GM23338 (cell line): ENCODE data around the gene CAMTA1. TPM values are rescaled to one million over a fixed set of nuclear protein-coding genes. Genes with fewer than 3 reads are reported as not detected.

Experiments used
- ATAC-seq: fragments of 200-7000 bp; cut with Tn5 transposase; 3 replicates; pipeline ENCODE4 v1.9.1; 2020
- DNase-seq: peaks from one replicate; pipeline ENCODE4 v3.0.0-alpha.2; 2015; ENCODE audit warnings: low spot score
- H2AFZ ChIP-seq: fragments of 200-600 bp; sonication (generic); 2 replicates; pipeline ENCODE4 v1.8.0; 2016; ENCODE audit warnings: antibody characterized with exemption, mild to moderate bottlenecking, moderate library complexity
- H3F3A ChIP-seq: fragments of 200-600 bp; sonication (generic); replicated peaks from 2 replicates; pipeline ENCODE4 v1.8.0; 2017; ENCODE audit warnings: antibody characterized with exemption, mixed run types, low read depth
- H3K27ac ChIP-seq: fragments of 200-600 bp; sonication (generic); 2 replicates; pipeline ENCODE4 v1.6.1; 2016; ENCODE audit warnings: low read depth
- H3K27me3 ChIP-seq: fragments of 200-600 bp; sonication (generic); 2 replicates; pipeline ENCODE4 v1.8.0; 2016; ENCODE audit warnings: mild to moderate bottlenecking, mixed run types, moderate library complexity; ENCODE audit not compliant: insufficient read depth
- H3K36me3 ChIP-seq: fragments of 200-600 bp; sonication (generic); 2 replicates; pipeline ENCODE4 v1.8.0; 2016; ENCODE audit warnings: mild to moderate bottlenecking; ENCODE audit not compliant: insufficient read depth
- H3K4me1 ChIP-seq: fragments of 200-600 bp; sonication (generic); 2 replicates; pipeline ENCODE4 v1.8.0; 2016; ENCODE audit warnings: mild to moderate bottlenecking, moderate library complexity; ENCODE audit not compliant: insufficient read depth
- H3K4me2 ChIP-seq: fragments of 200-600 bp; sonication (generic); 2 replicates; pipeline ENCODE4 v1.7.1; 2017; ENCODE audit warnings: mixed run types
- H3K4me3 ChIP-seq: fragments of 200-600 bp; sonication (generic); 2 replicates; pipeline ENCODE4 v1.6.1; 2016; ENCODE audit warnings: mixed run types
- H3K79me2 ChIP-seq: fragments of 200-600 bp; sonication (generic); replicated peaks from 2 replicates; pipeline ENCODE4 v1.8.0; 2017; ENCODE audit warnings: mild to moderate bottlenecking; ENCODE audit not compliant: insufficient read depth
- H3K9me2 ChIP-seq: fragments of 200-600 bp; sonication (generic); 2 replicates; pipeline ENCODE4 v1.8.0; 2017; ENCODE audit not compliant: insufficient read depth
- H4K20me1 ChIP-seq: fragments of 200-600 bp; sonication (generic); replicated peaks from 2 replicates; pipeline ENCODE4 v1.8.0; 2017; ENCODE audit warnings: mild to moderate bottlenecking; ENCODE audit not compliant: insufficient read depth
- H3K27ac Mint-ChIP-seq: 2 replicates; pipeline ENCODE4 v1.8.0; 2020; ENCODE audit warnings: inconsistent platforms, mild to moderate bottlenecking, moderate library complexity, mixed read lengths
- H3K27me3 Mint-ChIP-seq: 3 replicates; pipeline ENCODE4 v1.8.0; 2022; ENCODE audit warnings: low read depth, mild to moderate bottlenecking, moderate library complexity, mixed read lengths, inconsistent platforms; ENCODE audit not compliant: insufficient read depth, poor library complexity
- H3K36me3 Mint-ChIP-seq: 3 replicates; pipeline ENCODE4 v1.8.0; 2021; ENCODE audit warnings: low read depth, mild to moderate bottlenecking, inconsistent platforms, moderate library complexity, mixed read lengths
- H3K4me1 Mint-ChIP-seq: 3 replicates; pipeline ENCODE4 v1.8.0; 2020; ENCODE audit warnings: mild to moderate bottlenecking, inconsistent platforms, mixed read lengths
- H3K4me3 Mint-ChIP-seq: 3 replicates; pipeline ENCODE4 v1.8.0; 2021; ENCODE audit warnings: moderate library complexity, mild to moderate bottlenecking, inconsistent platforms, mixed read lengths
- H3K9me3 Mint-ChIP-seq: 3 replicates; pipeline ENCODE4 v1.8.0; 2020; ENCODE audit warnings: moderate library complexity, mild to moderate bottlenecking, inconsistent platforms, mixed read lengths
- CREB1 ChIP-seq: fragments of 250-450 bp; sonication (Bioruptor Pico); IDR thresholded peaks from 2 replicates; pipeline ENCODE4 v1.5.0; 2020; ENCODE audit warnings: low read depth, mild to moderate bottlenecking, moderate library complexity
- EZH2 ChIP-seq: fragments of 200-600 bp; sonication (generic); IDR thresholded peaks from one replicate; pipeline ENCODE4 v1.8.0; 2017; ENCODE audit warnings: antibody characterized with exemption, mild to moderate bottlenecking, low read depth; ENCODE audit not compliant: unreplicated experiment
- EZH2phosphoT487 ChIP-seq: fragments of 200-600 bp; sonication (generic); IDR thresholded peaks from one replicate; pipeline ENCODE4 v1.8.1; 2018; ENCODE audit warnings: antibody characterized with exemption; ENCODE audit not compliant: unreplicated experiment
- JUNB ChIP-seq: IDR thresholded peaks from one replicate; pipeline ENCODE4 v1.6.1; 2016; ENCODE audit warnings: antibody characterized with exemption; ENCODE audit not compliant: unreplicated experiment
- NANOG ChIP-seq: IDR thresholded peaks from 2 replicates; pipeline ENCODE4 v1.6.1; 2016; ENCODE audit warnings: antibody characterized with exemption, borderline replicate concordance
- POLR2AphosphoS5 ChIP-seq: IDR thresholded peaks from 2 replicates; pipeline ENCODE4 v1.6.1; 2016; ENCODE audit warnings: antibody characterized with exemption, low read depth
- STAT1 ChIP-seq: IDR thresholded peaks from one replicate; pipeline ENCODE4 v1.6.1; 2016; ENCODE audit warnings: antibody characterized with exemption; ENCODE audit not compliant: unreplicated experiment
- ZNF114 ChIP-seq: fragments of 250-450 bp; sonication (Bioruptor Pico); IDR thresholded peaks from 2 replicates; pipeline ENCODE4 v1.5.0; 2020; ENCODE audit warnings: mild to moderate bottlenecking, moderate library complexity
- ZNF331 ChIP-seq: fragments of 250-450 bp; sonication (Bioruptor Pico); IDR thresholded peaks from 2 replicates; pipeline ENCODE4 v1.5.0; 2020; ENCODE audit warnings: low read depth, mild to moderate bottlenecking, moderate library complexity
- polyA plus RNA-seq: library from polyadenylated mRNA; unstranded; fragments of >200 nt; fragmentation: Nextera tagmentation; extraction: Ambion mirVana; gene quantifications from 2 replicates; pipeline ENCODE4 v1.2.1, GENCODE V29; 2016
- total RNA-seq: library from RNA; depleted of rRNA; stranded (reverse); fragments of >200 nt; shearing (Covaris generic); gene quantifications from 2 replicates; pipeline ENCODE4 v1.2.3, GENCODE V29; 2014
- TF ChIP-seq, protein P1 (sequence below), 2 experiments: fragments of 200-600 bp in 1 of 2; sonication (generic) in 1 of 2; conservative IDR thresholded peaks; 2 replicates each; pipeline versions ENCODE4 v1.5.1 to v1.6.1; 2016 to 2017; ENCODE audit warnings: antibody characterized with exemption in 2 of 2, low read depth in 2 of 2, mild to moderate bottlenecking in 2 of 2, moderate library complexity in 1 of 2
- TF ChIP-seq, protein P2 (sequence below): IDR thresholded peaks from 2 replicates; pipeline ENCODE4 v1.6.1; 2016; ENCODE audit warnings: antibody characterized with exemption
- TF ChIP-seq, protein P3 (sequence below): IDR thresholded peaks from one replicate; pipeline ENCODE4 v1.6.1; 2018; ENCODE audit warnings: antibody characterized with exemption; ENCODE audit not compliant: unreplicated experiment
- TF ChIP-seq, protein P4 (sequence below): fragments of 250-450 bp; sonication (Bioruptor Pico); IDR thresholded peaks from 2 replicates; pipeline ENCODE4 v1.5.0; 2020; ENCODE audit warnings: mild to moderate bottlenecking, moderate library complexity

The CAMTA1 gene
- total and polyA plus RNA-seq, 2 experiments from 2014 or later: 115 to 519 TPM

DNA sequence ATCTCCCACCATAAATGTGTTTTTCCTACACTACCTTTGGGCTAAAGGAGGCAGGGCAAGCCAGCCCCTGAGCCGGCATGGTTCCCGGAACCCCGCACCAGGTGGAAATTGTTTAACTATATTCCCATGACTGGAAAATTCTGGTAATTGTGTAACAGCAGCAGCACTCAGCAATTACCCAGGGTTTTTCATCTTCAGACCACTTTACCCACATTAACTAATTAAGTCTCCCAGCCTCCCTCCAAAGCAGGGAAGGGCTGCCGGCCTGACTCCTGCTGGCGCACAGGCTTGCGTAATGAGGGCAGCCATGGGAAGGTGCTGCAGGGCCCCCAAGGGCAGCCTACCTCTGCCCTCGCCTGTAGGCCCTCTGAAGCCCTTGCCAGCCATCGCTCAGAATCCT is 845.1 kb downstream of the CAMTA1 start:
- H3K4me1 ChIP-seq: no peaks in the 10 kb centered on the region
- no peaks in the 10 kb centered on the region for H3K36me3 ChIP-seq
- H3K4me3 ChIP-seq: no peak overlapping the region
- Mint-ChIP-seq H3K36me3 (no peaks in the 10 kb centered on the region), H3K4me1 (peaks cover 8% of the 10 kb centered on the region), H3K27ac (no peak overlapping the region), H3K4me3 (no peak overlapping the region), H3K27me3 (peaks cover 13% of the 10 kb centered on the region), H3K9me3 (no peaks in the 10 kb centered on the region)
- H4K20me1 ChIP-seq: no peaks in the 10 kb centered on the region
- H3K27ac ChIP-seq: no peak overlapping the region
- TF ChIP-seq EZH2: no peak
- TF ChIP-seq, protein P1, sequence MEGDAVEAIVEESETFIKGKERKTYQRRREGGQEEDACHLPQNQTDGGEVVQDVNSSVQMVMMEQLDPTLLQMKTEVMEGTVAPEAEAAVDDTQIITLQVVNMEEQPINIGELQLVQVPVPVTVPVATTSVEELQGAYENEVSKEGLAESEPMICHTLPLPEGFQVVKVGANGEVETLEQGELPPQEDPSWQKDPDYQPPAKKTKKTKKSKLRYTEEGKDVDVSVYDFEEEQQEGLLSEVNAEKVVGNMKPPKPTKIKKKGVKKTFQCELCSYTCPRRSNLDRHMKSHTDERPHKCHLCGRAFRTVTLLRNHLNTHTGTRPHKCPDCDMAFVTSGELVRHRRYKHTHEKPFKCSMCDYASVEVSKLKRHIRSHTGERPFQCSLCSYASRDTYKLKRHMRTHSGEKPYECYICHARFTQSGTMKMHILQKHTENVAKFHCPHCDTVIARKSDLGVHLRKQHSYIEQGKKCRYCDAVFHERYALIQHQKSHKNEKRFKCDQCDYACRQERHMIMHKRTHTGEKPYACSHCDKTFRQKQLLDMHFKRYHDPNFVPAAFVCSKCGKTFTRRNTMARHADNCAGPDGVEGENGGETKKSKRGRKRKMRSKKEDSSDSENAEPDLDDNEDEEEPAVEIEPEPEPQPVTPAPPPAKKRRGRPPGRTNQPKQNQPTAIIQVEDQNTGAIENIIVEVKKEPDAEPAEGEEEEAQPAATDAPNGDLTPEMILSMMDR (conservative IDR thresholded peaks at IDR 0.05; ENCODE audit: low read depth in 2 of 2): no peak
- TF ChIP-seq ZNF331 (CRISPR knock-in tag): no peak
- no peak for TF ChIP-seq POLR2AphosphoS5
- TF ChIP-seq CREB1: no peak
- TF ChIP-seq JUNB: no peak
- TF ChIP-seq, protein P2, sequence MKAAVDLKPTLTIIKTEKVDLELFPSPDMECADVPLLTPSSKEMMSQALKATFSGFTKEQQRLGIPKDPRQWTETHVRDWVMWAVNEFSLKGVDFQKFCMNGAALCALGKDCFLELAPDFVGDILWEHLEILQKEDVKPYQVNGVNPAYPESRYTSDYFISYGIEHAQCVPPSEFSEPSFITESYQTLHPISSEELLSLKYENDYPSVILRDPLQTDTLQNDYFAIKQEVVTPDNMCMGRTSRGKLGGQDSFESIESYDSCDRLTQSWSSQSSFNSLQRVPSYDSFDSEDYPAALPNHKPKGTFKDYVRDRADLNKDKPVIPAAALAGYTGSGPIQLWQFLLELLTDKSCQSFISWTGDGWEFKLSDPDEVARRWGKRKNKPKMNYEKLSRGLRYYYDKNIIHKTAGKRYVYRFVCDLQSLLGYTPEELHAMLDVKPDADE: no peak
- TF ChIP-seq, protein P3, sequence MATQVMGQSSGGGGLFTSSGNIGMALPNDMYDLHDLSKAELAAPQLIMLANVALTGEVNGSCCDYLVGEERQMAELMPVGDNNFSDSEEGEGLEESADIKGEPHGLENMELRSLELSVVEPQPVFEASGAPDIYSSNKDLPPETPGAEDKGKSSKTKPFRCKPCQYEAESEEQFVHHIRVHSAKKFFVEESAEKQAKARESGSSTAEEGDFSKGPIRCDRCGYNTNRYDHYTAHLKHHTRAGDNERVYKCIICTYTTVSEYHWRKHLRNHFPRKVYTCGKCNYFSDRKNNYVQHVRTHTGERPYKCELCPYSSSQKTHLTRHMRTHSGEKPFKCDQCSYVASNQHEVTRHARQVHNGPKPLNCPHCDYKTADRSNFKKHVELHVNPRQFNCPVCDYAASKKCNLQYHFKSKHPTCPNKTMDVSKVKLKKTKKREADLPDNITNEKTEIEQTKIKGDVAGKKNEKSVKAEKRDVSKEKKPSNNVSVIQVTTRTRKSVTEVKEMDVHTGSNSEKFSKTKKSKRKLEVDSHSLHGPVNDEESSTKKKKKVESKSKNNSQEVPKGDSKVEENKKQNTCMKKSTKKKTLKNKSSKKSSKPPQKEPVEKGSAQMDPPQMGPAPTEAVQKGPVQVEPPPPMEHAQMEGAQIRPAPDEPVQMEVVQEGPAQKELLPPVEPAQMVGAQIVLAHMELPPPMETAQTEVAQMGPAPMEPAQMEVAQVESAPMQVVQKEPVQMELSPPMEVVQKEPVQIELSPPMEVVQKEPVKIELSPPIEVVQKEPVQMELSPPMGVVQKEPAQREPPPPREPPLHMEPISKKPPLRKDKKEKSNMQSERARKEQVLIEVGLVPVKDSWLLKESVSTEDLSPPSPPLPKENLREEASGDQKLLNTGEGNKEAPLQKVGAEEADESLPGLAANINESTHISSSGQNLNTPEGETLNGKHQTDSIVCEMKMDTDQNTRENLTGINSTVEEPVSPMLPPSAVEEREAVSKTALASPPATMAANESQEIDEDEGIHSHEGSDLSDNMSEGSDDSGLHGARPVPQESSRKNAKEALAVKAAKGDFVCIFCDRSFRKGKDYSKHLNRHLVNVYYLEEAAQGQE: no peak
- no peak for TF ChIP-seq NANOG
- no peak for TF ChIP-seq ZNF114
- no peak for TF ChIP-seq STAT1
- TF ChIP-seq EZH2phosphoT487: no peak
- TF ChIP-seq, protein P4, sequence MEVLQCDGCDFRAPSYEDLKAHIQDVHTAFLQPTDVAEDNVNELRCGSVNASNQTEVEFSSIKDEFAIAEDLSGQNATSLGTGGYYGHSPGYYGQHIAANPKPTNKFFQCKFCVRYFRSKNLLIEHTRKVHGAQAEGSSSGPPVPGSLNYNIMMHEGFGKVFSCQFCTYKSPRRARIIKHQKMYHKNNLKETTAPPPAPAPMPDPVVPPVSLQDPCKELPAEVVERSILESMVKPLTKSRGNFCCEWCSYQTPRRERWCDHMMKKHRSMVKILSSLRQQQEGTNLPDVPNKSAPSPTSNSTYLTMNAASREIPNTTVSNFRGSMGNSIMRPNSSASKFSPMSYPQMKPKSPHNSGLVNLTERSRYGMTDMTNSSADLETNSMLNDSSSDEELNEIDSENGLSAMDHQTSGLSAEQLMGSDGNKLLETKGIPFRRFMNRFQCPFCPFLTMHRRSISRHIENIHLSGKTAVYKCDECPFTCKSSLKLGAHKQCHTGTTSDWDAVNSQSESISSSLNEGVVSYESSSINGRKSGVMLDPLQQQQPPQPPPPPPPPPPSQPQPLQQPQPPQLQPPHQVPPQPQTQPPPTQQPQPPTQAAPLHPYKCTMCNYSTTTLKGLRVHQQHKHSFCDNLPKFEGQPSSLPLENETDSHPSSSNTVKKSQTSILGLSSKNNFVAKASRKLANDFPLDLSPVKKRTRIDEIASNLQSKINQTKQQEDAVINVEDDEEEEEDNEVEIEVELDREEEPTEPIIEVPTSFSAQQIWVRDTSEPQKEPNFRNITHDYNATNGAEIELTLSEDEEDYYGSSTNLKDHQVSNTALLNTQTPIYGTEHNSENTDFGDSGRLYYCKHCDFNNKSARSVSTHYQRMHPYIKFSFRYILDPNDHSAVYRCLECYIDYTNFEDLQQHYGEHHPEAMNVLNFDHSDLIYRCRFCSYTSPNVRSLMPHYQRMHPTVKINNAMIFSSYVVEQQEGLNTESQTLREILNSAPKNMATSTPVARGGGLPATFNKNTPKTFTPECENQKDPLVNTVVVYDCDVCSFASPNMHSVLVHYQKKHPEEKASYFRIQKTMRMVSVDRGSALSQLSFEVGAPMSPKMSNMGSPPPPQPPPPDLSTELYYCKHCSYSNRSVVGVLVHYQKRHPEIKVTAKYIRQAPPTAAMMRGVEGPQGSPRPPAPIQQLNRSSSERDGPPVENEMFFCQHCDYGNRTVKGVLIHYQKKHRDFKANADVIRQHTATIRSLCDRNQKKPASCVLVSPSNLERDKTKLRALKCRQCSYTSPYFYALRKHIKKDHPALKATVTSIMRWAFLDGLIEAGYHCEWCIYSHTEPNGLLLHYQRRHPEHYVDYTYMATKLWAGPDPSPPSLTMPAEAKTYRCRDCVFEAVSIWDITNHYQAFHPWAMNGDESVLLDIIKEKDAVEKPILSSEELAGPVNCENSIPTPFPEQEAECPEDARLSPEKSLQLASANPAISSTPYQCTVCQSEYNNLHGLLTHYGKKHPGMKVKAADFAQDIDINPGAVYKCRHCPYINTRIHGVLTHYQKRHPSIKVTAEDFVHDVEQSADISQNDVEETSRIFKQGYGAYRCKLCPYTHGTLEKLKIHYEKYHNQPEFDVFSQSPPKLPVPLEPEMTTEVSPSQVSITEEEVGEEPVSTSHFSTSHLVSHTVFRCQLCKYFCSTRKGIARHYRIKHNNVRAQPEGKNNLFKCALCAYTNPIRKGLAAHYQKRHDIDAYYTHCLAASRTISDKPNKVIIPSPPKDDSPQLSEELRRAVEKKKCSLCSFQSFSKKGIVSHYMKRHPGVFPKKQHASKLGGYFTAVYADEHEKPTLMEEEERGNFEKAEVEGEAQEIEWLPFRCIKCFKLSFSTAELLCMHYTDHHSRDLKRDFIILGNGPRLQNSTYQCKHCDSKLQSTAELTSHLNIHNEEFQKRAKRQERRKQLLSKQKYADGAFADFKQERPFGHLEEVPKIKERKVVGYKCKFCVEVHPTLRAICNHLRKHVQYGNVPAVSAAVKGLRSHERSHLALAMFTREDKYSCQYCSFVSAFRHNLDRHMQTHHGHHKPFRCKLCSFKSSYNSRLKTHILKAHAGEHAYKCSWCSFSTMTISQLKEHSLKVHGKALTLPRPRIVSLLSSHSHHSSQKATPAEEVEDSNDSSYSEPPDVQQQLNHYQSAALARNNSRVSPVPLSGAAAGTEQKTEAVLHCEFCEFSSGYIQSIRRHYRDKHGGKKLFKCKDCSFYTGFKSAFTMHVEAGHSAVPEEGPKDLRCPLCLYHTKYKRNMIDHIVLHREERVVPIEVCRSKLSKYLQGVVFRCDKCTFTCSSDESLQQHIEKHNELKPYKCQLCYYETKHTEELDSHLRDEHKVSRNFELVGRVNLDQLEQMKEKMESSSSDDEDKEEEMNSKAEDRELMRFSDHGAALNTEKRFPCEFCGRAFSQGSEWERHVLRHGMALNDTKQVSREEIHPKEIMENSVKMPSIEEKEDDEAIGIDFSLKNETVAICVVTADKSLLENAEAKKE: no peak
- no peaks in the 10 kb centered on the region for H3K9me2 ChIP-seq
- no peak overlapping the region for H3K4me2 ChIP-seq
- no peaks in the 10 kb centered on the region for H3K27me3 ChIP-seq
- H2AFZ ChIP-seq: no peak overlapping the region
- no peaks in the 10 kb centered on the region for H3K79me2 ChIP-seq
- ATAC-seq (no peak), DNase-seq (no peak)
- H3F3A ChIP-seq: no peaks in the 10 kb centered on the region
